ENCODE results near the gene CDK12.

CDK12 gene

DNA sequence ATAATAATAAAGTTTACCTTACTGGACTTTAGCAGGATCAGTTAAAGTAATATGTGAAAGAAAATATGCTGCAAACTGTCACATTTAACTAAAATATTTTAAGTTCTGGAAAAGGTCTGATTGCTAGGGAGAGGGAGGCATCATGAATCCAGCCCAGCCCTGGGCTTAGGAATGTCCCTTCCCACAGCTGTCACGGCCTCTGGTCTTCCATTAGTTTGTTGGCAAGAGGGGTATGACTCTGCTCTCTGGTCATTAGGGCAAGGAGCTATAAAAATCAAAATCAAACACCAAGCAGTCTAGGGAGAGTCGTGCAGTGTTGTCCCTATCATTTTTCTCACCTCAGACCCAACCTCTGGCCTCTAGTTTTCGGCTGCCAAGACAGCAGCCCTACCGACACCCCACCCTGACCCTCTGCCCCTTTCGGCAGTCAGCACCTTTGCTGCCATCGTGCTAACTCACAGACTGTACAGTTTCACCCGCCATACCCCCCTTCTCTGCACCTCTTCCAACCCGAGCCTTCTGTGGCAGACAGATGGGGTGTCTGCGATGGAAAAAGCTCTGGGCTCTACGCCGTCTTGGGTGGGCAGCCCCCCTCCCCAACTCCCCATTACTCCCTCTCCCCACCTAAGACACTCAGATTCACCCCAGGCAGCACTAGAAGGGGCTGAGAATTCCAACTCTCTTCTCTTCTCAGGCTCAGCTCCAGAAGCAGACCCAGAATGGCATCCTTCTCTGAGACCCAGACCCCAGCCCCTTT is 105.0 kb downstream of the CDK12 start:
- no peak for TF ChIP-seq CTCF (IDR thresholded peaks at IDR 0.05; ENCODE audit: extremely low read depth, missing control alignments)
- DNase-seq (ENCODE audit: low spot score), result no peak

DNA sequence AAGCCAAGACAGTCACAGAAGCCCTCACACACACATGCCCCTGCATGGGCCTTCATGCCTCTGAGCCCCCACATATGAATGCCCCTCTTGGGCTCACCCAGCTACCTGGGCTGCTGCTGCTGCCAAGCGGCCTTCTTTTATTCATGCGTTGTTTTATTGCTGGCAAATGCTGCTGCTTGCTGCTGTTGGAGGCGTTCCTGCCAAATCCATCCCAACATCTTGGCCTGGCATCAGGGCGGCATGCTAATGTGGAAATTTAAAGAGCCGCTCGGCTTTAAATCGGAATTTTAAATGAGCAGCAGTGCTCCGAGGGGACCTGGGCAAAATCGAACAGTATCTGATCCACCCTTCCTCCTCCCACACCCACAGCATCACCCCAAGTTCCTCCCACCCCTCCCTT is 107.4 kb downstream of the CDK12 start:
- TF ChIP-seq CTCF (IDR thresholded peaks at IDR 0.05; ENCODE audit: extremely low read depth, missing control alignments), result no peak
- no peak for DNase-seq (ENCODE audit: low spot score)

DNA sequence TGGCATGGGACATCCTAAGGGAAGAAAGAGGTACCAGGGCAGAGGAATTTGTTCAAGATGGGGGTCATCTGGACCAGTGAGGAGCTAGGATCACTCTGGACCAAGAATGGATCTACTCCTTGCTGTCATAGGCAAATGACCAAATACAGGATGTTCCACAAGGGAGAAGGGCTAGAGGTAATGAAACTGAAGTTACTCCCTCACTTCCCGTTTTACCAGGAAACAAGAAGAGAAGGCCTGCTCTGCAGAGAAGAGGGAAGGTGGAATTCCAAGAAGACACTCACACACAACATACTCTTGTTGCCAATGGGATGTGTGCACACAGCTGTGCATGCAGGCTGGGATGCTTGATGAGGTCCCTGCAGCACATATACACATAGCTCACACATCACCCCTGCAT is 107.8 kb downstream of the CDK12 start:
- TF ChIP-seq CTCF (IDR thresholded peaks at IDR 0.05; ENCODE audit: extremely low read depth, missing control alignments), result no peak
- DNase-seq (ENCODE audit: low spot score), result no peak

- TF ChIP-seq CTCF (IDR thresholded peaks at IDR 0.05; ENCODE audit: extremely low read depth, missing control alignments), result no peak
- no peak for DNase-seq (ENCODE audit: low spot score)
Observed at GRCh38 chr17:39572121-39572520, 110.8 kb downstream of the CDK12 start.

DNA sequence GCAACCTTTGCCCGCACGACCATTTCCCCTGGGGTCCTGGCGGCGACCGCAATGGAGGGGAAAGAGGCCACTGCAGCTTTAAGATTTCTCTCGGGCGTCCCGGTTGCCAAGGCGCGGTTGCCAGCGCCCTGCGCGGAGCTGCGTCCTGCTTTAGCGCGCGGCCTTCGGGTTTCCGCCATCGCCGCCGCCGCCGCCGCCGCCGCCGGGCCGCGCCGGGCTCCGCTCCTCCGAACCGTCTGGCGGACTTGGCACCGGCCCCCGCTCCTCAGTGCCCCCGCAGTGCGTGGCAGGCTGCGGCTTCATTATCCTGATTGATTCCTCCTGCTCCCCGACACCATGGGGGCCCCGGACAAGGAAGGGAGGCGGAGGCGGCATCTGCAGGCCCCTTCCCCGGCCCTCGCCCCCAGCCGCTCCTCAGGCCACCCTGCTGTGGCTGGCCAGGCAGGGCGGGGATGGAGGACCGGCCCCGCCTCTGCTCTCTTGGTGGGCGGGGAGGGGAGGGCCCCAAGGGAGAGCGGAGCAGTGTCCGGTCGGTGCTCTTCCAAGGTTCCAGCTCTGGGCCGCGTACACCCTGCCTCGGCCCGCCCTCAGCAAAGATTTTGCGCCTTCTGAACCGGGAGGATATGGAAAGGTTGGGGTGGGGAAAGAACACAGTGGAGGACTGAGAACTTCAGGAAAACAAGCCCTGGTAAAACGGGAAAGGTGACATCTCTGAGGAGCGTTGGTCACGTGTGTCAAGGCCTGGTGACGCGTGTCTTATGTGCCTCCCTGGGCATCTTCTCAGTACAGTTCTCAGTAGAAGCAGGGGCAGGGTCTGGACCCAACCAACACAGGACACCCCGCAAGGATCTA is 112.4 kb downstream of the CDK12 start:
- TF ChIP-seq CTCF (IDR thresholded peaks at IDR 0.05; ENCODE audit: extremely low read depth, missing control alignments), result no peak
- DNase-seq (ENCODE audit: low spot score), result peak; percentile 78

GRCh38 chr17:39576187-39576586 is 114.9 kb downstream of the CDK12 start:
- DNase-seq (ENCODE audit: low spot score), result no peak
- no peak for TF ChIP-seq CTCF (IDR thresholded peaks at IDR 0.05; ENCODE audit: extremely low read depth, missing control alignments)

DNA sequence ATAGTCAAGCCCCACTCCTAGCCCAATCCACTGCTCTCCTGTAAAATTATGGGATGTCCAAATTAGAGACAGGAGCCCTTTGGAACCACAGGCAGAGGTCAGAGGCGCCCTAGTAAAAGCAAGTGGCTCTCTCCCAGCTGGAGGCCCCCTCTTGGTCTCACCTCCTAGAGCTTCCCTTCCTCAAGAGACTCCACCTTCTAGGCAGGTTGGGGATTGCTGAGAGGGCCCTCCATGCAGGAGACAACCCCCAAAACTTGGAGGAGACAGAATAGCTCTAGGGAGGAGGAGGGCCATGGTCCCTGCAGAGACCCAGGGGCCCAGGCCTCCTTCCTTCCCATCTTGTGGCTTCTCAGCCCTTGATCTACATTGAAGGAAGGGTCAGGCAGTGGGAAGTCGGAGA is 117.0 kb downstream of the CDK12 start:
- no peak for TF ChIP-seq CTCF (IDR thresholded peaks at IDR 0.05; ENCODE audit: extremely low read depth, missing control alignments)
- no peak for DNase-seq (ENCODE audit: low spot score)
